ENCODE results near the gene MIB1. TPM values are rescaled to one million over a fixed set of nuclear protein-coding genes. Genes with fewer than 3 reads are reported as not detected.
A peak's percentile ranks its signal among the peaks of the same experiment; 100 is the strongest.
"Not testable (repeated sequence)": the region's sequence is repeated elsewhere in the genome, so short reads cannot be mapped to it uniquely, and the experiment has no call there.

MIB1 gene
- total RNA-seq, 2 experiments from 2014 or later, result 22.8 to 26.2 TPM

DNA sequence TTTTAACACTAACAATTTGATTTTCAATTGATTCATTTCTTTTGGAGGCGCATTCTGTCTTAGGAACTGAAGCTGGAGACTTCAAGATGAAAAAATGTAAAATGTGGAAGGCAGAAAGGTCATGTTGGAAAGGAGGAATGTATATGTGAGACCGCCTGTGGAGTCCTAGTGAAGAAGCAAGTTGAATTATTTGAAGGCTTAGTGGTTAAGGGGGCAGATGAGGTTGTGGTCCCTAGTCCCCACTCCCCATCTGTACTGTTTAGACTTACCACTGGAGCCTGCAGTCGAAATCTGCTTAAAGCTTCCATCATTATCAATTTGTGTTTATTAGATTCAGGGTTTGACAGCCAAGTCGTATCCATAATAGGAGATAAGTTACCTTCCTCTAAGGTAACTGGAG lies 15.4 kb upstream of the MIB1 start:
- no peaks in the 10 kb centered on the region for H3K27me3 Mint-ChIP-seq (ENCODE audit: low read depth)
- no peaks in the 10 kb centered on the region for H3K9me3 Mint-ChIP-seq
- intact Hi-C loops (cut with micrococcal nuclease), result no loop called here
- no peak overlapping the region for H3K27ac Mint-ChIP-seq
- no peaks in the 10 kb centered on the region for H3K4me1 Mint-ChIP-seq (ENCODE audit: low read depth)
- CTCF ChIA-PET, result no interaction called here
- peaks cover 1% of the 10 kb centered on the region for H3K36me3 Mint-ChIP-seq (ENCODE audit: low read depth)
- H3K4me3 Mint-ChIP-seq, result no peak overlapping the region
- DNase-seq, result no peak

DNA sequence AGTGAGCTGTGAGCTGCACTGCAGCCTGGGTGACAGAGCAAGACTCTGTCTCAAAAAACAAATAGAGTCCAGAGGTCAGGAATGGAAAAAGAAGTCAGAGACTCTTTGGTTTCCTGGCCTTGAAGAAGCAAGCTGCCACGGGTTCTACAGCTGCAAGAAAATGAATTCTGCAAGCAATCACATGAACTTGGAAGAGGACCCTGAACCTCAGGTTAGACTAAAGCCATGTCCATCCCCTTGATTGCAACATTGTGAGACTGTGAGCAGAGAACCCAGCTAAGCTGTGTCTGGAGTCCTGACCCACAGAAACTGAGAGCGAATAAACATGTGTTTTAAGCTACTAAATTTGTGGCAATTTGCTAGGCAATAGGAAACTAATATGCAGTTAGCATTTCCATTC lies 12.9 kb upstream of the MIB1 start:
- no peaks in the 10 kb centered on the region for H3K27me3 Mint-ChIP-seq (ENCODE audit: low read depth)
- H3K9me3 Mint-ChIP-seq, result no peaks in the 10 kb centered on the region
- CTCF ChIA-PET, result no interaction called here
- intact Hi-C loops (cut with micrococcal nuclease), result no loop called here
- H3K4me1 Mint-ChIP-seq (ENCODE audit: low read depth), result no peaks in the 10 kb centered on the region
- no peak overlapping the region for H3K4me3 Mint-ChIP-seq
- no peaks in the 10 kb centered on the region for H3K36me3 Mint-ChIP-seq (ENCODE audit: low read depth)
- DNase-seq, result no peak
- no peak overlapping the region for H3K27ac Mint-ChIP-seq

- H3K4me3 Mint-ChIP-seq, result no peak overlapping the region
- peaks cover 6% of the 10 kb centered on the region for H3K9me3 Mint-ChIP-seq
- H3K36me3 Mint-ChIP-seq (ENCODE audit: low read depth), result no peaks in the 10 kb centered on the region
- DNase-seq, result no peak
- no peak overlapping the region for H3K27ac Mint-ChIP-seq
- intact Hi-C loops (cut with micrococcal nuclease), result no loop called here
- peaks cover 2% of the 10 kb centered on the region for H3K27me3 Mint-ChIP-seq (ENCODE audit: low read depth)
- CTCF ChIA-PET, result interaction anchor here (0.7 to 0.9 kb wide), 2 partner anchors 133 to 708 kb away, joined by 3 to 4 read pairs; partner anchors contain the start of gene ESCO1
- no peaks in the 10 kb centered on the region for H3K4me1 Mint-ChIP-seq (ENCODE audit: low read depth)
These were observed 7.6 kb upstream of the MIB1 start for GRCh38 chr18:21733011-21733410.

GRCh38 chr18:21735452-21736015 lies 5.1 kb upstream of the MIB1 start:
- peaks cover 6% of the 10 kb centered on the region for H3K9me3 Mint-ChIP-seq
- no peak overlapping the region for H3K27ac Mint-ChIP-seq
- DNase-seq, result peak; percentile 38
- H3K27me3 Mint-ChIP-seq (ENCODE audit: low read depth), result peaks cover 2% of the 10 kb centered on the region
- intact Hi-C loops (cut with micrococcal nuclease), result no loop called here
- no peaks in the 10 kb centered on the region for H3K36me3 Mint-ChIP-seq (ENCODE audit: low read depth)
- H3K4me3 Mint-ChIP-seq, result no peak overlapping the region
- H3K4me1 Mint-ChIP-seq (ENCODE audit: low read depth), result peaks cover 5% of the 10 kb centered on the region
- CTCF ChIA-PET, result interaction anchor here (0.6 kb wide), 1 partner anchor 13 kb away, joined by 3 read pairs; no protein-coding TSS in a partner anchor

GRCh38 chr18:21736926-21737325 lies 3.7 kb upstream of the MIB1 start:
- H3K9me3 Mint-ChIP-seq; H3K4me1 Mint-ChIP-seq (ENCODE audit: low read depth); DNase-seq; CTCF ChIA-PET; H3K36me3 Mint-ChIP-seq (ENCODE audit: low read depth); intact Hi-C loops (cut with micrococcal nuclease); H3K27me3 Mint-ChIP-seq (ENCODE audit: low read depth); H3K4me3 Mint-ChIP-seq; H3K27ac Mint-ChIP-seq: not testable (repeated sequence)

- H3K27me3 Mint-ChIP-seq (ENCODE audit: low read depth), result peaks cover 2% of the 10 kb centered on the region
- peaks cover 6% of the 10 kb centered on the region for H3K9me3 Mint-ChIP-seq
- H3K27ac Mint-ChIP-seq, result peak overlapping the region; percentile 64
- no peak for DNase-seq
- intact Hi-C loops (cut with micrococcal nuclease), result loop anchor here (1.0 to 10.0 kb wide), 10 partner anchors 37 to 1192 kb away; partner anchors contain the start of genes ESCO1, RBBP8, ROCK1 and SNRPD1
- CTCF ChIA-PET, result interaction anchor here (0.9 to 1.8 kb wide), 4 partner anchors 36 to 139 kb away, joined by 3 to 5 read pairs (median 4); partner anchors contain the start of genes ABHD3, ESCO1 and SNRPD1
- H3K36me3 Mint-ChIP-seq (ENCODE audit: low read depth), result no peaks in the 10 kb centered on the region
- peaks cover 23% of the 10 kb centered on the region for H3K4me1 Mint-ChIP-seq (ENCODE audit: low read depth)
- H3K4me3 Mint-ChIP-seq, result peak overlapping the region; percentile 86
These were observed 721 bp upstream of the MIB1 start for GRCh38 chr18:21739604-21740537.

- no peak for DNase-seq
- peaks cover 29% of the 10 kb centered on the region for H3K4me1 Mint-ChIP-seq (ENCODE audit: low read depth)
These were observed 645 bp downstream of the MIB1 start for GRCh38 chr18:21741312-21741561.

DNA sequence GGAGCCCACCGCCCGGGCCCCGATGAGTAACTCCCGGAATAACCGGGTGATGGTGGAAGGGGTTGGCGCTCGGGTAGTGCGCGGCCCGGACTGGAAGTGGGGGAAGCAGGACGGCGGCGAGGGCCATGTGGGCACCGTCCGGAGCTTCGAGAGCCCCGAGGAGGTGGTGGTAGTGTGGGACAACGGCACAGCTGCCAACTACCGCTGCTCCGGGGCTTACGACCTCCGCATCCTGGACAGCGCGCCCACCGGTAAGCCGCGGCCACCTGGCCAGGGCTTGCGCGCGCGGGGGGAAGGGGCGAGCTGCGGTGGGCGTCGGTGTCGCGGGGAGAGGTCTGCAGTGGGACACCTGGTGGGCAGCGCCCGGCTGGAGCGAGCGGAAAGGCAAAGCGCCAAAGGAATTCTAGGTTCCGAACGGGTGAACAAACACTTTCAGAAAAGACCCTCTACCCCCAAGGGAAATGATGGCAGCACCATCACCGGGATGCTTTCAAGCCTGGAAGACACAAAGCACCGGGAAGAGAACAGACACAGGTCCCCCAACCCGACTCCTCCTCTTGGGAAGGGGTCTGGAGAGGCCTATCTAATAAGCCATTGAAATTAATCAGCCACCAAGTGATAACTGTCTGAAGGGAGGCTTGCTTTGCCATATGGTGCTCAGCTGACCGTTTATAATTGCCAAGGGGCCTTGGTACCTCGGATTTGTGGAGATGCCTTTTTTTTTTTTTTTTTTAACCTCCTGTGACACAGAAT lies 1.1 kb downstream of the MIB1 start:
- CTCF ChIA-PET, result interaction anchor here (0.8 to 1.6 kb wide), 2 partner anchors 38 to 42 kb away, joined by 5 read pairs; partner anchors contain the start of gene ABHD3
- peaks cover 34% of the 10 kb centered on the region for H3K4me1 Mint-ChIP-seq (ENCODE audit: low read depth)
- intact Hi-C loops (cut with micrococcal nuclease), result loop anchor here (5.0 to 10.0 kb wide), 5 partner anchors 81 to 1191 kb away; partner anchors contain the start of gene RBBP8
- peak; percentile 31 for DNase-seq
- H3K27me3 Mint-ChIP-seq (ENCODE audit: low read depth), result no peaks in the 10 kb centered on the region
- peak overlapping the region; percentile 61 for H3K27ac Mint-ChIP-seq
- no peaks in the 10 kb centered on the region for H3K36me3 Mint-ChIP-seq (ENCODE audit: low read depth)
- H3K4me3 Mint-ChIP-seq, result peak overlapping the region; percentile 76
- H3K9me3 Mint-ChIP-seq, result peaks cover under 1% of the 10 kb centered on the region

More at GRCh38 chr18:21741312-21741561, 645 bp downstream of the MIB1 start:
- H3K36me3 Mint-ChIP-seq (ENCODE audit: low read depth), result no peaks in the 10 kb centered on the region
- H3K4me3 Mint-ChIP-seq, result peak overlapping the region; percentile 76
- intact Hi-C loops (cut with micrococcal nuclease), result loop anchor here (5.0 to 10.0 kb wide), 5 partner anchors 81 to 1191 kb away; partner anchors contain the start of gene RBBP8
- H3K9me3 Mint-ChIP-seq, result peaks cover 4% of the 10 kb centered on the region
- CTCF ChIA-PET, result interaction anchor here (1.6 kb wide), 1 partner anchor 37 kb away, joined by 5 read pairs; the partner anchor contains the start of gene ABHD3
- no peak overlapping the region for H3K27ac Mint-ChIP-seq
- peaks cover 1% of the 10 kb centered on the region for H3K27me3 Mint-ChIP-seq (ENCODE audit: low read depth)

GRCh38 chr18:21742315-21742687 lies 1.7 kb downstream of the MIB1 start:
- Mint-ChIP-seq H3K27me3 (ENCODE audit: low read depth) (no peaks in the 10 kb centered on the region), H3K4me3 (peak overlapping the region; percentile 76), H3K36me3 (ENCODE audit: low read depth) (no peaks in the 10 kb centered on the region), H3K27ac (no peak overlapping the region), H3K9me3 (no peaks in the 10 kb centered on the region), H3K4me1 (ENCODE audit: low read depth) (peaks cover 38% of the 10 kb centered on the region)
- intact Hi-C loops (cut with micrococcal nuclease), result loop anchor here (5.0 to 10.0 kb wide), 5 partner anchors 80 to 1190 kb away; partner anchors contain the start of gene RBBP8
- CTCF ChIA-PET, result interaction anchor here (0.8 kb wide), 1 partner anchor 41 kb away, joined by 5 read pairs; no protein-coding TSS in a partner anchor
- DNase-seq, result no peak

DNA sequence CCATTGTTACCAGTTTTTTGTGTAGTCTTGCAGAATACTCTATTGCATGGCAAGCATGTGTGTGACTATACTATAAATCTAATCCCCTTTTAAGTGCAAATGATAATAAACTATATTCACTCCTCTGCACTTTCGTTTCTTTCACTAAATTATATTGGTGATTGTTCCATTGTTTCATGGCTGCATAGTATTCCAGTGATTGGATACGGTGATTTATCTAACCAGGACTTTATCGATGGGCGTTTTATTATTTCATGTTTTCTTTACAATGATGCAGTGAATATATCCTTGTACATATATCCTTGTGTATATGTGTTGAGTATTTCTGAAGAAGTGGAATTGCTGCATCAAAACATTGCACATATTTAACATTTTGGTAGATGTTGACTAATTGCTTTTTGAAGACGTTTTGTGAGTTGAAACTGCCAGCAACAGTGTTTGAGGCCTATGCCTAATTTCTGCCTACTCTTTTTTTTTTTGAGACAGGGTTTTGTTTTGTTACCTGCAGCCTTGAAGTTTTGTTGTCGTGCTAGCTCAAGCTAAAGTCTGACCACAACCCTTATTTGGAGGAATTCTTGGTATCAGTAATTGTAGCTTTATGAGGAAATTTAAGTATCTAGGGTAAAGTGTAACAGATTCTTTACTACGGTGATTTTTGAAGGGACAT lies 2.7 kb downstream of the MIB1 start:
- H3K27ac Mint-ChIP-seq, result peak overlapping the region; percentile 24

GRCh38 chr18:21745231-21745630 lies 4.6 kb downstream of the MIB1 start:
- H3K4me1 Mint-ChIP-seq (ENCODE audit: low read depth), result peaks cover 49% of the 10 kb centered on the region
- H3K4me3 Mint-ChIP-seq, result no peak overlapping the region
- CTCF ChIA-PET, result no interaction called here
- no peak overlapping the region for H3K27ac Mint-ChIP-seq
- H3K36me3 Mint-ChIP-seq (ENCODE audit: low read depth), result no peaks in the 10 kb centered on the region
- H3K27me3 Mint-ChIP-seq (ENCODE audit: low read depth), result no peaks in the 10 kb centered on the region
- DNase-seq, result no peak
- intact Hi-C loops (cut with micrococcal nuclease), result loop anchor here (10.0 kb wide), 2 partner anchors 550 to 960 kb away; no protein-coding TSS in a partner anchor
- H3K9me3 Mint-ChIP-seq, result no peaks in the 10 kb centered on the region

More for the DNA sequence above, 2.7 kb downstream of the MIB1 start:
- Mint-ChIP-seq H3K9me3 (no peaks in the 10 kb centered on the region), H3K4me3 (peak overlapping the region; percentile 42), H3K4me1 (ENCODE audit: low read depth) (peaks cover 48% of the 10 kb centered on the region), H3K36me3 (ENCODE audit: low read depth) (no peaks in the 10 kb centered on the region), H3K27me3 (ENCODE audit: low read depth) (no peaks in the 10 kb centered on the region)
- no peak for DNase-seq
- CTCF ChIA-PET, result interaction anchor here (1.1 kb wide), 1 partner anchor 143 kb away, joined by 3 read pairs; the partner anchor contains the start of gene ESCO1
- intact Hi-C loops (cut with micrococcal nuclease), result loop anchor here (5.0 to 10.0 kb wide), 5 partner anchors 79 to 1189 kb away; partner anchors contain the start of gene RBBP8
